HG03045 (cell line): Measurements from ENCODE around the gene SSTR1.

Experiments
- ATAC-seq: cut with Tn5 transposase; IDR thresholded peaks from one replicate; pipeline ENCODE4 v1.9.1; 2021; ENCODE audit warnings: mild to moderate bottlenecking, moderate library complexity; ENCODE audit not compliant: unreplicated experiment

The SSTR1 gene

DNA sequence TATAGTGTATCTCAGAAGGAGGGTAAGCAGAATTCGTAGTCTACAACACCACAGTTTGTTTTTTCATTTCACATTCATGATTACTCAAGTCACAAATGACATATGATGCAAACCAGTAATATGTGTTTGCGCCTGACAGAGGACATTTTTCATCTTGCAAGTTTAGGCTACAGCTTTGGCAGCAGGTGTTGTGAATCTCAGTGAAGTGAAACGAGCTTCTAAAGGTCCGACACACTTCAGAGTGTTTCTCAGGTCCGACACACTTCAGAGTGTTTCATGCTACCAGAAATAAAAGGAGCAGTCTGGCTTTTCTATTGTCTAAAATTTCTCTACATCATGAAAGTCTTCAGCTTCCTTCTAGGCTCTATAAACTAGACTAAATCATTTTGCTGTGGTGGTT lies 25.5 kb downstream of the SSTR1 start:
- no peak for ATAC-seq

DNA sequence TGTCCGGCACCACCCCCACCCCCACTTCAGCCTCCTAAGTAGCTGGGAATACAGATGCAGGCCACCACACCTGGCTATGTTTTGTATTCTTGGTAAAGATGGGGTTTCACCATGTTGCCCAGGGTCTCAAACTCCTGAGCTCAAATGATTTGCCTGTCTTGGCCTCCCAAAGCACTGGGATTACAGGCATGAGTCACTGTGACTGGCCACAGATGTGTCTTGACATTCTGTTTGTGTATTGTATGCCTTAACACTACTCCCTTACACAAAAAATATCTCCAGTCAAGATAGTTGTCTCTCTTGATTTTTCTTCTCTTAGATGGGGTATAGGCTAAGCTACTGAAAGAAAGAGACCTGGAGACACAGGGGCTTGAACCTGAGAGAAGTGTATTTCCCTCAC lies 30.6 kb downstream of the SSTR1 start:
- no peak for ATAC-seq

GRCh38 chr14:38238878-38239277 lies 31.2 kb downstream of the SSTR1 start:
- ATAC-seq: no peak

- no peak for ATAC-seq
These were observed 36.1 kb downstream of the SSTR1 start for GRCh38 chr14:38243696-38244240.

DNA sequence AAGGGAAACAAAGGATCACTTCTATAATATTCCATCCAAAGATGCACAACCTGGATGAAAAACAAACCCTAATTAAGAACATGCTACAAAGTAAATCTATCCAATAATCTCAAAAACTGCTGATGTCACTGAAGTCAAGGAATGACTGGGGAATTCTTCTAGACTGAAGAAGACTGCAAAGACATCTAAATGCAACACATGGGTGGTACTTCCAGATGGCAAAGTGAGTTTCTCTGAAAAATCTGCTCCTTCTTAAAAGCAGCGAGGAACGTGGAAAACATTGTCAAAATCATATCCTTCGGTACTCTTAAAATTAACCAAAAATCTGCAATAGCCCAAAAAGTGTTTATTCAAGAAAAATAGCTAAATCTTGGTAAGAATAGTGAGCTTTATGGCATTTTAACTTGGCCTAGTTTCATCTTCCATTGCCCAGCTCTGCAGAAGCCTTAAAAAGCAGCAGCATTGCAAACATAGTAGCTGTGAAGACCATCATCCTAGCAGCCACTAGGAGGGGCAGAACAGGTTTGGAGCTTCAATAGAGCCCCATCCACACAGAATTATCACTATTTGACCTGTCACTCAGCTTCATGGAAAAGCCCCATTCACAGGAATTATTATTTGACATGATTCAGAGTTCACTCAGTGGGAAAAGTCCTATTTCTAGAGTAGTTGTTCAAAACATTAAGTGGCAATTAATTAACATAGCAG lies 40.8 kb downstream of the SSTR1 start:
- ATAC-seq: no peak

GRCh38 chr14:38250331-38250730 lies 42.6 kb downstream of the SSTR1 start:
- ATAC-seq: no peak

GRCh38 chr14:38252066-38252710 lies 44.5 kb downstream of the SSTR1 start:
- ATAC-seq: no peak

GRCh38 chr14:38253676-38254075 lies 46.0 kb downstream of the SSTR1 start:
- ATAC-seq: no peak

DNA sequence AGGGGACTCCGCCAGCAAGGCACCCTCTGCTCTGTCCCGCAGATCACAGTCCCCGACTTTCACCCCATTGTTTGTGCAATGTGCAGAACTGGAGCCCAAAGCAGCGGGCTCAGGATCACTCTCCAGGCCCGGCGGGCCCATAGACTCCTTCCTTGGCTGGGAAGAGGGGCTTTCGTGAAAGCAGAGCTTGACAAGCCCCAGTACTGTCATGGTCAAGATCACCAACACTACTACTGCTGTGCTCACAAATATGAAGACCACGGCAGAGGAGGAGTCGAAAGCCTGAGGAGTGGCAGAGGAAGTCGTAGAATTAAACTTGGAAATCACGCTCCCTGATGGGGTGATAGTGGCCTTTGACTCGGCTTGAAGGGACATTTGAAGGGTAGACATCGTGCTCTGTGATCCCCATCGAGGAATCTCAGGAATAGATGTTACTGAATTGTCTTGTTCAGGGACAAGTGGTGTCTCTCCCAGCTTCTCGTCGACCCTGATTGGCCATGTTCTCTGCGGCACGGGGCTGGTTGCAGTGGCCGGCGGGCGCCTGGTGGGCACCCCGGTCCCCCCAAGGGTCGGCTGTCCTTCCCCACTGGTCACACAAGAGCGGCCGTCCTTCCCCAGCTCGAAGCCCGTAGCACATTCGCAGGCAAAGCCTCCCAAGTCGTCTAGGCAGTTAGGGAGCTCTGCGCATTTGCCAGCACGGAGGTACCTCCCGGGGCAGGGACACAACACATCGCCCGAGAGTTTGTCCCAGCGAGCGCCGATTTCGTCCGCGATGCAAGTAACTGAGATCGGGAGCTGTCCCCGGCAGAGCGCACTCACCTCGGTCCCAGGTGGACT lies 47.1 kb downstream of the SSTR1 start:
- ATAC-seq: no peak

DNA sequence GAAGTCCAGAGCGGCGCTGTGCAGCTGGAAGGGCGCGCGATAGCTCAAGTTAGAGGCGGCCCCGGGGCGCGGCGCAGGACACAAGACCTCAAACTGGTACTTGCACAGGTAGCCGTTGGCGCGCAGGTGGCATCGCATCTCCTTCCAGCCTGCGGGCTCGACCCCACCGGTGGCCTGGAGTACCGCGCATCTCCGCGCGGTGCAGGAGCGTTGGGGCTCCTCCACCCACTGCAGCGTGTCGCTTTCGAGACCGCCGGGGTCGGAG lies 47.6 kb downstream of the SSTR1 start:
- no peak for ATAC-seq

GRCh38 chr14:38255673-38256532 lies 48.2 kb downstream of the SSTR1 start, which contains the start of gene CLEC14A:
TSS of gene CLEC14A (minus strand) at chr14:38256093. CDS start at chr14:38256022, 71 bp downstream.
- no peak for ATAC-seq

DNA sequence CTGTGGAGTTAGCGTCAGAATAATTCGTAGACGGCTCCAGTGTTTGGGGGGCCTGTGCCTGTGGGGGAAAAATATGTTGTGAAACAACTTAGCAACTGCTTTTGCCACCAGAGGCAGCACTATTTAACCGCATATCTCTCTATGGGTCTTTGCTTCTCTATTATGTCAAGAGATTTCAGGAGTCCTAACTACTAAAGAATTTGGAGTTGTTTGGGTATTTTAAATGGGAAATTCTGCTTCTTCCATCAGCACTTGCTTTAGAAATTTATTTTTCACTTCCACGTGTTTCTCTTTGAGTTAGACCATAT lies 48.8 kb downstream of the SSTR1 start:
- ATAC-seq: no peak

DNA sequence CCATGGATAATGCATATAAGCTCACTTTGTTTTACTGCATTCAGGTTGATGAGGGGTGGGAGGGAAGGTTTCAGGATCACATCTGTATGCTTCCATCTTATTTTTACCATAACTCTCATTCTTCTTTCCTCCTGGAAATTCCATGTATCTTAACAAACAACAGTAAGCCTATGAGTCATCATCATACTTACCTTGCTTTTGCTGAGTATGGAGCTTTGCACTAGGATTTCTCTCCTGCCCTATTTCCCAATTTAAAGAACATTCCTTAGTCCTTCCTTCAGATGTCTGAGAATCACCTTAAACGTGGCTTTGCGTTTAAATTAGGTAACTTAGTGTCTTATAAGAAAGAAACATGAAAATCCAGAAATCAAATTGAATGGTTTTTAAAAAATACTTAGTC lies 49.8 kb downstream of the SSTR1 start:
- ATAC-seq: no peak

DNA sequence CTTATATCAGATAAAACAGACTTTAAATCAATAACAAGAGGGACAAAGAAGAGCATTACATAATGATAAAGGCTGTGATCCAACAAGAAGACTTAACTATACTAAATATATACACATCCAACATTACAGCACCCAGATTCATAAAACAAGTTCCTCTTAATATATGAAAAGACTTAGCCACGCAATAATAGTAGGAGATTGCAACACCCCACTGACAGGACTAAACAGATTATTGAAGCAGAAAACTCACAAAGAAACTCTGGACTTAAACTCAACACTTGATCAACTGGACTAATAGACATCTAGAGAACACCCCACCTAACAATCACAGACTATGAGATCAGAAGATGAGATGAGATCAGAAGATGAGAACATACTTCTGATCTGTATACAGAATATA lies 53.9 kb downstream of the SSTR1 start:
- ATAC-seq: no peak
